HCT116 (cell line): ENCODE measurements around the gene IGSF9B. TPM values are rescaled to one million over a fixed set of nuclear protein-coding genes. Genes with fewer than 3 reads are reported as not detected.

Experiments
- ATAC-seq: fragments of 200-7000 bp; cut with Tn5 transposase; 2 replicates; pipeline ENCODE4 v1.9.1; 2020; ENCODE audit warnings: mild to moderate bottlenecking, moderate library complexity
- BruUV-seq: library from RNA; stranded (reverse); fragments of 400-500 nt; replicated peaks from 2 replicates; lab custom pipeline; 2021; lab: Mats Ljungman, UMichigan
- CTCF ChIA-PET: fragments of 300-600 bp; sonication (Branson Sonifier 250); formaldehyde crosslinking; loops from one replicate; lab custom pipeline; 2021; ENCODE audit warnings: antibody characterized with exemption; lab: Charles Lee
- POLR2A ChIA-PET: fragments of 300-600, 350-600 bp; sonication (Branson Sonifier 250); formaldehyde crosslinking; loops from one replicate; lab custom pipeline; 2021; ENCODE audit warnings: antibody characterized with exemption; lab: Charles Lee
- RAD21 ChIA-PET, 2 experiments: fragments of 300-600 bp; sonication (Branson Sonifier 250); formaldehyde crosslinking; loops; one replicate each; lab custom pipeline; 2023; ENCODE audit warnings: low total read pairs in 2 of 2; ENCODE audit not compliant: uncharacterized antibody in 2 of 2, unreplicated experiment in 2 of 2, low non-redundant PET in 1 of 2; lab: Charles Lee
- DNase-seq: peaks from one replicate; pipeline ENCODE4 v3.0.0-alpha.2; 2010; ENCODE audit warnings: low read depth, low spot score
- H2AFZ ChIP-seq: fragments of 200-600 bp; shearing (Covaris generic), sonication (generic); 2 replicates; pipeline ENCODE4 v1.6.1; 2017; ENCODE audit warnings: low read depth, mixed run types, mixed read lengths, antibody characterized with exemption, low read length; ENCODE audit not compliant: poor library complexity, severe bottlenecking
- H3K27ac ChIP-seq: 2 replicates; pipeline ENCODE4 v1.5.1; 2012; ENCODE audit warnings: low read depth, low read length
- H3K27me3 ChIP-seq: fragments of 200-600 bp; sonication (generic); 2 replicates; pipeline ENCODE4 v1.6.1; 2016; ENCODE audit warnings: mixed run types, low read length, mixed read lengths; ENCODE audit not compliant: insufficient read depth
- H3K36me3 ChIP-seq, 2 experiments: fragments of 200-500 bp in 1 of 2; fragments of 200-600 bp in 1 of 2; sonication (Bioruptor generic) in 1 of 2; sonication (generic) in 1 of 2; 2 replicates each; pipeline versions ENCODE4 v1.5.1 to v1.6.1; 2014 to 2016; ENCODE audit warnings: low read length in 2 of 2, inconsistent platforms in 1 of 2, mixed read lengths in 1 of 2, mixed run types in 1 of 2; ENCODE audit not compliant: insufficient read depth in 2 of 2, control insufficient read depth in 1 of 2
- H3K4me1 ChIP-seq, 2 experiments: fragments of 200-600 bp in 1 of 2; sonication (generic) in 1 of 2; 2 replicates each; pipeline versions ENCODE4 v1.5.1 to v1.6.1; 2012 to 2017; ENCODE audit warnings: low read length in 2 of 2, inconsistent platforms in 1 of 2, mild to moderate bottlenecking in 1 of 2, mixed read lengths in 1 of 2, mixed run types in 1 of 2, moderate library complexity in 1 of 2; ENCODE audit not compliant: insufficient read depth in 2 of 2, control insufficient read depth in 1 of 2
- H3K4me2 ChIP-seq: fragments of 200-600 bp; sonication (generic); 2 replicates; pipeline ENCODE4 v1.6.1; 2017; ENCODE audit warnings: mixed run types, low read length, mixed read lengths
- H3K4me3 ChIP-seq, 2 experiments: fragments of 200-600 bp in 1 of 2; sonication (generic) in 1 of 2; replicated peaks in 1 of 2; 2 replicates each; pipeline ENCODE4 v1.5.1; 2011 to 2016; ENCODE audit warnings: low read length in 2 of 2, control low read depth in 1 of 2, low read depth in 1 of 2, mild to moderate bottlenecking in 1 of 2, mixed read lengths in 1 of 2, mixed run types in 1 of 2
- H3K79me2 ChIP-seq: fragments of 200-600 bp; sonication (generic); 2 replicates; pipeline ENCODE4 v1.6.1; 2017; ENCODE audit warnings: mild to moderate bottlenecking, mixed run types, low read length, moderate library complexity, mixed read lengths; ENCODE audit not compliant: insufficient read depth
- H3K9ac ChIP-seq: fragments of 200-600 bp; sonication (generic); 2 replicates; pipeline ENCODE4 v1.6.1; 2016; ENCODE audit warnings: low read length, mixed read lengths
- H3K9me2 ChIP-seq: fragments of 200-600 bp; sonication (generic), shearing (Covaris generic); 2 replicates; pipeline ENCODE4 v1.6.1; 2017; ENCODE audit warnings: mixed run types, mild to moderate bottlenecking, moderate library complexity; ENCODE audit not compliant: insufficient read depth
- H3K9me3 ChIP-seq, 2 experiments: fragments of 200-500 bp in 1 of 2; fragments of 200-600 bp in 1 of 2; sonication (Bioruptor generic) in 1 of 2; sonication (generic) in 1 of 2; 2 replicates each; pipeline ENCODE4 v1.6.1; 2014 to 2017; ENCODE audit warnings: low read length in 2 of 2, mixed read lengths in 2 of 2, inconsistent platforms in 1 of 2, low read depth in 1 of 2, mild to moderate bottlenecking in 1 of 2, mixed run types in 1 of 2, moderate library complexity in 1 of 2; ENCODE audit not compliant: control insufficient read depth in 1 of 2, insufficient read depth in 1 of 2
- H4K20me1 ChIP-seq: fragments of 200-600 bp; sonication (generic), shearing (Covaris generic); 2 replicates; pipeline ENCODE4 v1.6.1; 2017; ENCODE audit warnings: mixed run types, mild to moderate bottlenecking, moderate library complexity; ENCODE audit not compliant: insufficient read depth
- CBX3 ChIP-seq: IDR thresholded peaks from 2 replicates; pipeline ENCODE4 v1.6.1; 2012; ENCODE audit warnings: low read depth
- CEBPB ChIP-seq: IDR thresholded peaks from 2 replicates; pipeline ENCODE4 v1.6.1; 2012; ENCODE audit warnings: low read depth
- ELF1 ChIP-seq: IDR thresholded peaks from 2 replicates; pipeline ENCODE4 v1.6.1; 2012; ENCODE audit warnings: low read depth, borderline replicate concordance
- EZH2phosphoT487 ChIP-seq: fragments of 200-600 bp; IDR thresholded peaks from 2 replicates; pipeline ENCODE4 v1.6.1; 2018; ENCODE audit warnings: antibody characterized with exemption, borderline replicate concordance
- FOSL1 ChIP-seq: IDR thresholded peaks from 2 replicates; pipeline ENCODE4 v1.6.1; 2012; ENCODE audit warnings: low read depth
- JUND ChIP-seq: IDR thresholded peaks from 2 replicates; pipeline ENCODE4 v1.6.1; 2012
- MAX ChIP-seq: IDR thresholded peaks from 2 replicates; pipeline ENCODE4 v1.6.1; 2012
- POLR2AphosphoS5 ChIP-seq: IDR thresholded peaks from 2 replicates; pipeline ENCODE4 v1.6.1; 2011; ENCODE audit warnings: mild to moderate bottlenecking, low read depth, low read length, moderate library complexity
- RAD21 ChIP-seq: IDR thresholded peaks from 2 replicates; pipeline ENCODE4 v1.6.1; 2012; ENCODE audit warnings: low read depth, mild to moderate bottlenecking
- SIN3A ChIP-seq: IDR thresholded peaks from 2 replicates; pipeline ENCODE4 v1.6.1; 2012; ENCODE audit warnings: low read depth
- SP1 ChIP-seq: IDR thresholded peaks from 2 replicates; pipeline ENCODE4 v1.6.1; 2012; ENCODE audit warnings: low read depth
- SRF ChIP-seq: IDR thresholded peaks from 2 replicates; pipeline ENCODE4 v1.6.1; 2012; ENCODE audit warnings: low read depth
- TCF7L2 ChIP-seq: IDR thresholded peaks from 2 replicates; pipeline ENCODE4 v1.7.0; 2011; ENCODE audit warnings: borderline replicate concordance, inconsistent platforms; ENCODE audit not compliant: insufficient read depth, insufficient read length; ENCODE audit errors: extremely low read depth
- intact Hi-C: fragments of 100-400 bp; cut with micrococcal nuclease; formaldehyde crosslinking; loops from 2 replicates; pipeline ENCODE4 v1.10.0; 2022
- total RNA-seq: library from RNA; stranded (reverse); gene quantifications from one replicate; pipeline ENCODE4 v1.2.1, GENCODE V29; 2021; ENCODE audit not compliant: unreplicated experiment
- TF ChIP-seq, protein P1 (sequence below): IDR thresholded peaks from 2 replicates; pipeline ENCODE4 v1.6.1; 2012

Gene IGSF9B
- total RNA-seq, 1 experiment from 2014 or later, result 12.4 TPM

- TF ChIP-seq POLR2AphosphoS5 (no peak), FOSL1 (no peak), JUND (no peak), SIN3A (no peak), CEBPB (no peak), CBX3 (no peak), TCF7L2 (no peak), SRF (no peak)
- TF ChIP-seq, protein P1, sequence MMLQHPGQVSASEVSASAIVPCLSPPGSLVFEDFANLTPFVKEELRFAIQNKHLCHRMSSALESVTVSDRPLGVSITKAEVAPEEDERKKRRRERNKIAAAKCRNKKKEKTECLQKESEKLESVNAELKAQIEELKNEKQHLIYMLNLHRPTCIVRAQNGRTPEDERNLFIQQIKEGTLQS, result no peak
- TF ChIP-seq, all 23 proteins: peak for 0
These were observed 67.6 kb downstream of the IGSF9B start (continued) for GRCh38 chr11:133889188-133889587.

DNA sequence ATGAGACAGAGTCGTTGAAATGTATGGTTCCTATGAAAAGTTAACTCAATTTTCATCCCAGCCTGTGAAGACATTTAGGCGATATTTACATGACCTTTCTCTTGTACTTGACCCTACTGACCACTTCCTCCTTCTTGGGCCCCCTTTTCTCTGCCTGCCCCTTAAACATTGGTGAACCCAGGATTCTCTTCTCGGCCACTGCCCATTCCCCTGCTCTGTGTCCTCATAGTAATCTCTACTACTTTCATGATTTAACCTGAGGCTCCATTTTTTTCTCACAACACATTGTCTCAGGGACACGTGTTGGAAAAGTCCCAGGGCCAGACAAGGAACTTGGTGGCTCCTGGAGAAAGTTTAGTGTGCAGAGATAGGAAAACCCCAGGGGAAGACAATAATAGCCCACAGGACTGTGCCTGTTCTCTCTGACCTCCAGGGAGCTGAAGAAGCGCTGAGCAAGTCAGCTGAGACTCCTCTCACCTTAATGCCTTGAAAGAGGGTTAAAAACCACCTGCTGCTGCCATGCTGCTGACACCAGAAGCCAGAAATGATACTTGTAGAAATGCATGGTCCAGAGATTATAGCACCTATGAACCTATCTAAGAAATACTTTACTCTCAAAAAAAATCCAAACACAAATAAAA is 69.0 kb downstream of the IGSF9B start:
- DNase-seq (no peak), ATAC-seq (no peak)
- POLR2A ChIA-PET, result no interaction called here
- H3K4me3 ChIP-seq, result no peak overlapping the region
- H3K4me1 ChIP-seq, result no peaks in the 10 kb centered on the region
- CTCF ChIA-PET, result no interaction called here
- no peaks in the 10 kb centered on the region for H3K36me3 ChIP-seq
- RAD21 ChIA-PET, result no interaction called here
- H2AFZ ChIP-seq, result no peak overlapping the region
- H3K9me2 ChIP-seq, result no peaks in the 10 kb centered on the region
- TF ChIP-seq ELF1, result no peak
- no peak for TF ChIP-seq EZH2phosphoT487
- TF ChIP-seq CEBPB, result no peak
- TF ChIP-seq SP1, result no peak
- TF ChIP-seq MAX, result no peak
- no peak for TF ChIP-seq RAD21
- TF ChIP-seq JUND, result no peak
- TF ChIP-seq FOSL1, result no peak
- TF ChIP-seq POLR2AphosphoS5, result no peak
- no peak overlapping the region for H3K9ac ChIP-seq
- no peaks in the 10 kb centered on the region for H3K9me3 ChIP-seq
- H3K4me2 ChIP-seq, result no peak overlapping the region
- H3K79me2 ChIP-seq, result no peaks in the 10 kb centered on the region
- no peaks in the 10 kb centered on the region for H4K20me1 ChIP-seq
- no peak overlapping the region for H3K27ac ChIP-seq
- peaks cover 37% of the 10 kb centered on the region for H3K27me3 ChIP-seq
- no TSS peak for BruUV-seq
- intact Hi-C loops, result no loop called here
